PFSK-1 (cell line): ENCODE data around the gene TMEM95.

Source experiments
- FOXP2 ChIP-seq: optimal IDR thresholded peaks from 2 replicates; pipeline ENCODE3; 2011; ENCODE audit warnings: borderline replicate concordance, control low read depth, inconsistent platforms; ENCODE audit not compliant: insufficient read depth; ENCODE audit errors: extremely low read length, extremely low read depth
- TAF1 ChIP-seq: IDR thresholded peaks from 2 replicates; pipeline ENCODE4 v1.6.1; 2012; ENCODE audit warnings: low read length, control low read depth, borderline replicate concordance; ENCODE audit not compliant: insufficient read depth

GRCh38 chr17:7313088-7313889, 41.7 kb upstream of the TMEM95 start:
- TF ChIP-seq TAF1 (no peak), FOXP2 (no peak)
